ENCODE results near the gene TSKU. TPM values are rescaled to one million over a fixed set of nuclear protein-coding genes. Genes with fewer than 3 reads are reported as not detected.

The TSKU gene
- total RNA-seq, 4 donors from 2014 or later = 140 to 385 (median 202) TPM

DNA sequence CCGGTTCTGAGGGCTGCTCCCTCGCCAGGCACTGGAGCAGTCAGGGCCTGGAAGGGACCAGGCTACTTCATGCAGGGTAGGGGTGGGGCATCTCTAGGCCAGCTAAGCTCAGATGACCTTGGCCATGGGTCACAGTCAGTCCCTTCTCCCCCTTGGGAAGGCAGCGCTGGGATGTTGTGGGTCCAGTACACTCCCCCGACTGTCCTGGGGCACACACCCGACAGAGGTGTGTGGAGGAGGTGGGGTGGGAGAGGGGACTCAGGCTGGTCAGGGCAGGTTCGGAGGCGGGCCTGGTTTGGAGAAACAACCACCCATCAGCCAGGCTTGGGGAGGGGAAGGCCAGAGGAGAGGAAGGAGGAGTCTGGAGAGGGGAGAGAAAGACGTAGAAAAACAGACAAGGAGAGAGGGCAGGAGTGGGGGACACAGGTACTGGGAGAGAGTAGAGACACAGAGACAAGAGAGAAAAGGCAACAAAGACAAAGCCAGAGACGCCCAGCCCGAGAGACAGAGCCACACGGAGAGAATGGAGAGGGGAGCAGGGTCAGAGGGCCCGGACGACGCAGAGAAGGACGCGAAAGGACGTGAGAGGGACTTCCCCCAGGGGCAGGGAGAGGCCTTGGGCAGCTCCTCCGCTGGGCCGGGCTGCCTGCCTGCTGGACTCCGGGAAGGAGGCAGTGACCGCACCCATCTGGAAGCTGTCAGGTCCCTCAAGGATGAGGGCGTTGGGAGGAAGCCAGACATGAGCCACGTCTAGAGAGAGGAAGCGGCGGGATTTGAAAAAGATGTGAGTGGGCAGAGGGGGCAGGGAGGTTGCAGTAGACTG is 30.6 kb upstream of the TSKU start:
- Histone ChIP-seq H3K36me3 (no peaks in the 10 kb centered on the region), H3K4me3 (peak overlapping the region in 1 of 4 donors; percentile 16), H3K9me3 (no peaks in the 10 kb centered on the region), H3K27me3 (no peaks in the 10 kb centered on the region), H3K27ac (peak overlapping the region; percentile 34 to 84 (median 62)), H3K4me1 (peaks cover 0 to 23% (median 3%) of the 10 kb centered on the region in 4 donors)
- TF ChIP-seq POLR2A (IDR thresholded peaks at IDR 0.05) = no peak
- peak; percentile 11 to 80 for TF ChIP-seq EP300 (IDR thresholded peaks at IDR 0.05)
- 29 to 37% methylated on average over 24 to 25 of the region's 25 CpGs for WGBS, 2 donors
- DNase-seq (ENCODE audit: low spot score in 2 of 2) = peak; percentile 87 to 89

DNA sequence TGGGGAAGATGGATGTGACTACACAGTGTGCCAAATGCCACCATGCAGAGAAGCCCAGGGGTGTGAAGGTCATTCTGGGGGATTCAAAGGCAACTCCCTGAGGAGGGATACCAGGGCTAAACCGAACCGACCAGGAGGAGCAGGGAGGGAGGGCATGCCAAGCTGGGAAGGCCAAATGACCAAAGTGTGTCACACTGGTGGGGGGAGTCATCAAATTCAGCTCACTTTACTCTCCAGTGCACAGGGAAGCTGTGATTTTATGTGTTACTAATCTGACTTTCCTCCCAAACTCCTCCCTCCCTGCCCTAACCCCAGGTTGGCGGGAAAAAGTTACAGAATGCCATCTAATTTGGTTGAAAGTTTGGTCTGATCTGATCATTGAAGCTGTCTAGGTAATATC is 29.7 kb upstream of the TSKU start:
- H3K4me1 ChIP-seq = peaks cover 0 to 23% (median 3%) of the 10 kb centered on the region in 4 donors
- peak overlapping the region in 1 of 4 donors; percentile 84 for H3K27ac ChIP-seq
- H3K27me3 ChIP-seq = no peaks in the 10 kb centered on the region
- DNase-seq (ENCODE audit: low spot score in 2 of 2) = no peak
- no peak overlapping the region for H3K4me3 ChIP-seq
- no peaks in the 10 kb centered on the region for H3K9me3 ChIP-seq
- WGBS, 2 donors = 70 to 84% methylated on average over 3 of the region's 3 CpGs
- TF ChIP-seq, protein P1, sequence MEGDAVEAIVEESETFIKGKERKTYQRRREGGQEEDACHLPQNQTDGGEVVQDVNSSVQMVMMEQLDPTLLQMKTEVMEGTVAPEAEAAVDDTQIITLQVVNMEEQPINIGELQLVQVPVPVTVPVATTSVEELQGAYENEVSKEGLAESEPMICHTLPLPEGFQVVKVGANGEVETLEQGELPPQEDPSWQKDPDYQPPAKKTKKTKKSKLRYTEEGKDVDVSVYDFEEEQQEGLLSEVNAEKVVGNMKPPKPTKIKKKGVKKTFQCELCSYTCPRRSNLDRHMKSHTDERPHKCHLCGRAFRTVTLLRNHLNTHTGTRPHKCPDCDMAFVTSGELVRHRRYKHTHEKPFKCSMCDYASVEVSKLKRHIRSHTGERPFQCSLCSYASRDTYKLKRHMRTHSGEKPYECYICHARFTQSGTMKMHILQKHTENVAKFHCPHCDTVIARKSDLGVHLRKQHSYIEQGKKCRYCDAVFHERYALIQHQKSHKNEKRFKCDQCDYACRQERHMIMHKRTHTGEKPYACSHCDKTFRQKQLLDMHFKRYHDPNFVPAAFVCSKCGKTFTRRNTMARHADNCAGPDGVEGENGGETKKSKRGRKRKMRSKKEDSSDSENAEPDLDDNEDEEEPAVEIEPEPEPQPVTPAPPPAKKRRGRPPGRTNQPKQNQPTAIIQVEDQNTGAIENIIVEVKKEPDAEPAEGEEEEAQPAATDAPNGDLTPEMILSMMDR (IDR thresholded peaks at IDR 0.05) = no peak
- no peak for TF ChIP-seq EP300 (IDR thresholded peaks at IDR 0.05)
- no peak for TF ChIP-seq POLR2A (IDR thresholded peaks at IDR 0.05)
- H3K36me3 ChIP-seq = no peaks in the 10 kb centered on the region

DNA sequence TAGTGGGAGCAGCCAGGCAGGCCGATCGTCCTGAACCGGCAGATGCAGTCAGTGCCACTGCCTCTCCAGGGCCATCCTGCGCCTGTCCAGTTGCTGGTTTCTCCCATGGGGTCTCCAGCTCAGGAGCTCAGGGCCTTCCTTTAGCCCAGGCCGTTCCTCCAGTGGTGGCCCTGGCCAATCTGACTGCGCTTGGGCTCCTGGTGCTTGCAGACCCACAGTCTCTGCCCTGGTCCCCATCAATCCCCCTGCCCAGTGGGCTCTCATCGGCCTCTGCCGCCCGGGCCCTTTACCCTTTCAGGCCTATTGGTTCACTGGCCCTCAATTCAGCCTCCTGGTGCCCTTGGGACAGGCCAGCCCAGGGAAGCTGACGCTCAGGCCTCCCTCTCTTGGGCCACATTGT is 29.2 kb upstream of the TSKU start:
- Histone ChIP-seq H3K27ac (peak overlapping the region in 1 of 4 donors; percentile 84), H3K36me3 (no peaks in the 10 kb centered on the region), H3K27me3 (no peaks in the 10 kb centered on the region), H3K4me3 (no peak overlapping the region), H3K4me1 (peaks cover 0 to 23% (median 3%) of the 10 kb centered on the region in 4 donors), H3K9me3 (no peaks in the 10 kb centered on the region)
- TF ChIP-seq, protein P1 (IDR thresholded peaks at IDR 0.05) = no peak
- no peak for TF ChIP-seq POLR2A (IDR thresholded peaks at IDR 0.05)
- TF ChIP-seq EP300 (IDR thresholded peaks at IDR 0.05) = no peak
- no peak for DNase-seq (ENCODE audit: low spot score in 2 of 2)
- WGBS, 2 donors = 82 to 99% methylated on average over 10 of the region's 10 CpGs

DNA sequence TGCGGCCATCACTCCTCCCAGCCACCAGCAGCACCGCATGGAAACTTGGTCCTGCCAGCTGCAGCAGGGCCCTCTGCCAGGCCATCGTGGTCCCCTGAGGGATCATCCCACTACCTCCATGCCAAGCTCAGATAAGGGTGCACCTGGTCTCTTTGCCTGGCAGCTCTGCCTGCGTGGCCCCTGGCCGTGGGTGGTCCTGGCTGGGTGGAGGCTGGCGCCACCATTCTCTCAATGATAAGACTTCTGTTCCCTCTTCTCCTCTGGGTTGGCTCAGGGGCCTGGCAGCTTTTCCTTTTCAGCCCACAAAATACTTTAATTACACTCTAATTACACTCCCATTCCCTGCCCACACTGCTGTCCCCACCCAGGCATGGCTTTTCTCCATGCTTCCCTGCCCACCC is 26.8 kb upstream of the TSKU start:
- Histone ChIP-seq H3K4me1 (peaks cover 0 to 23% (median 3%) of the 10 kb centered on the region in 4 donors), H3K27me3 (no peaks in the 10 kb centered on the region), H3K36me3 (no peaks in the 10 kb centered on the region), H3K4me3 (no peak overlapping the region), H3K9me3 (no peaks in the 10 kb centered on the region), H3K27ac (no peak overlapping the region)
- WGBS, 2 donors = 63 to 79% methylated on average over 6 of the region's 6 CpGs
- TF ChIP-seq EP300 (IDR thresholded peaks at IDR 0.05) = no peak
- TF ChIP-seq, protein P1 (IDR thresholded peaks at IDR 0.05) = no peak
- DNase-seq (ENCODE audit: low spot score in 2 of 2) = no peak

DNA sequence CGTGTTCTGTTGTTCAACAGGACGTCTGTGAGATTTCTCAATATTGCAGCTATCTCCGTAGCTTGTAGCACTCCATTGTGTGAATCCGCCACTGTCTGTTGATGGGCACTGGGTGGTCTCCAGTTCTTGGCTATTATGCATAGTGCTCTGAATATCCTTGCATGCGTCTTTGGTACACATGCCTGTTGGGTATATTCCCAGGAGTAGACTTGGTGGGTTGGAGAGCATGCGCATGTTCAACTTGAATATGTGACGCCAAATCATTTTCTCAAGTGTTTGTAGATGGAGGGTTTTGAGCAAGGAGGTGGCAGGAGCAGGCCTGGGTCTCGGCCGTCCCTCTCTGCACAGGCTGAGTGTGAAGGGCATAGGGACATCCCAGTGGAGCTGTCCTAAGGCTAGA is 24.8 kb upstream of the TSKU start:
- H3K27ac ChIP-seq = no peak overlapping the region
- 88 to 93% methylated on average over 9 of the region's 9 CpGs for WGBS, 2 donors
- TF ChIP-seq POLR2A (IDR thresholded peaks at IDR 0.05) = no peak
- TF ChIP-seq, protein P1 (IDR thresholded peaks at IDR 0.05) = no peak
- no peak for TF ChIP-seq EP300 (IDR thresholded peaks at IDR 0.05)
- no peak overlapping the region for H3K4me3 ChIP-seq
- H3K36me3 ChIP-seq = no peaks in the 10 kb centered on the region
- no peaks in the 10 kb centered on the region for H3K27me3 ChIP-seq
- peaks cover 0 to 11% (median 2%) of the 10 kb centered on the region in 4 donors for H3K4me1 ChIP-seq
- no peak for DNase-seq (ENCODE audit: low spot score in 2 of 2)
- no peaks in the 10 kb centered on the region for H3K9me3 ChIP-seq
